Measurements from ENCODE around the gene SORL1-AS1.
A peak's percentile ranks its signal among the peaks of the same experiment; 100 is the strongest.
"Not testable (repeated sequence)": the region's sequence is repeated elsewhere in the genome, so short reads cannot be mapped to it uniquely, and the experiment has no call there.

Gene SORL1-AS1

GRCh38 chr11:121482231-121483129, 29.7 kb upstream of the SORL1-AS1 start:
- Histone ChIP-seq H3K9me3 (ENCODE audit: low read length) (no peaks in the 10 kb centered on the region), H3K4me1 (ENCODE audit: insufficient read depth, low read length, poor library complexity, severe bottlenecking) (peaks cover 42% of the 10 kb centered on the region), H3K4me3 (ENCODE audit: low read depth, low read length, poor library complexity, severe bottlenecking) (peak overlapping the region; percentile 38), H3K9me2 (ENCODE audit: insufficient read depth, low read length) (no peaks in the 10 kb centered on the region), H4K20me1 (ENCODE audit: insufficient read depth, low read length) (peaks cover under 1% of the 10 kb centered on the region; the same call in 1 of the 2 replicates), H3K4me2 (ENCODE audit: low read length) (peak overlapping the region; percentile 73), H3K36me3 (ENCODE audit: insufficient read depth, low read length) (peaks cover 87% of the 10 kb centered on the region), H3K27ac (ENCODE audit: low read depth, low read length, poor library complexity, severe bottlenecking) (peak overlapping the region; percentile 79), H2AFZ (ENCODE audit: low read length) (no peak overlapping the region), H3K79me2 (ENCODE audit: insufficient read depth, low read depth, low read length) (peaks cover 91% of the 10 kb centered on the region)
- BruUV-seq (replicated peaks), result no TSS peak
- intact Hi-C loops (cut with micrococcal nuclease; ENCODE audit: unreplicated experiment), result no loop called here
- TF ChIP-seq EZH2phosphoT487 (IDR thresholded peaks at IDR 0.05; ENCODE audit: borderline replicate concordance, low read depth, low read length) (no peak), CTCF (conservative IDR thresholded peaks at IDR 0.05; ENCODE audit: low read length) (no peak)
- POLR2A ChIA-PET, result interaction anchor here (1.1 to 2.8 kb wide), 6 partner anchors 11 to 114 kb away, joined by 3 to 22 read pairs (median 6); no protein-coding TSS in a partner anchor
- CTCF ChIA-PET (ENCODE audit: unreplicated experiment), result no interaction called here
- peak; percentile 75 for DNase-seq (ENCODE audit: low spot score)

GRCh38 chr11:121481484-121482230, 28.9 kb upstream of the SORL1-AS1 start:
- peaks cover 42% of the 10 kb centered on the region for H3K4me1 ChIP-seq (ENCODE audit: insufficient read depth, low read length, poor library complexity, severe bottlenecking)
- intact Hi-C loops (cut with micrococcal nuclease; ENCODE audit: unreplicated experiment); BruUV-seq (replicated peaks); H3K9me3 ChIP-seq (ENCODE audit: low read length); H3K9me2 ChIP-seq (ENCODE audit: insufficient read depth, low read length); H4K20me1 ChIP-seq (ENCODE audit: insufficient read depth, low read length); H2AFZ ChIP-seq (ENCODE audit: low read length): not testable (repeated sequence)
- H3K27ac ChIP-seq (ENCODE audit: low read depth, low read length, poor library complexity, severe bottlenecking), result peak overlapping the region; percentile 79
- H3K36me3 ChIP-seq (ENCODE audit: insufficient read depth, low read length), result peaks cover 87% of the 10 kb centered on the region
- H3K79me2 ChIP-seq (ENCODE audit: insufficient read depth, low read depth, low read length), result peaks cover 91% of the 10 kb centered on the region
- ChIA-PET CTCF (ENCODE audit: unreplicated experiment) (interaction anchor here (0.9 to 1.8 kb wide), 2 partner anchors 12 to 114 kb away, joined by 3 read pairs; no protein-coding TSS in a partner anchor), POLR2A (interaction anchor here (0.7 to 2.8 kb wide), 5 partner anchors 12 to 160 kb away, joined by 4 to 10 read pairs (median 9); no protein-coding TSS in a partner anchor)
- peak; percentile 37 for DNase-seq (ENCODE audit: low spot score)
- H3K4me2 ChIP-seq (ENCODE audit: low read length), result peak overlapping the region; percentile 73
- H3K4me3 ChIP-seq (ENCODE audit: low read depth, low read length, poor library complexity, severe bottlenecking), result peak overlapping the region; percentile 38

- H3K79me2 ChIP-seq (ENCODE audit: insufficient read depth, low read depth, low read length), result peaks cover 93% of the 10 kb centered on the region
- no peak overlapping the region for H3K4me3 ChIP-seq (ENCODE audit: low read depth, low read length, poor library complexity, severe bottlenecking)
- CTCF ChIA-PET (ENCODE audit: unreplicated experiment), result no interaction called here
- no TSS peak for BruUV-seq (replicated peaks)
- DNase-seq (ENCODE audit: low spot score), result no peak
- TF ChIP-seq EZH2phosphoT487 (IDR thresholded peaks at IDR 0.05; ENCODE audit: borderline replicate concordance, low read depth, low read length) (no peak), CTCF (conservative IDR thresholded peaks at IDR 0.05; ENCODE audit: low read length) (no peak)
- H3K9me2 ChIP-seq (ENCODE audit: insufficient read depth, low read length), result no peaks in the 10 kb centered on the region
- intact Hi-C loops (cut with micrococcal nuclease; ENCODE audit: unreplicated experiment), result no loop called here
- H4K20me1 ChIP-seq (ENCODE audit: insufficient read depth, low read length), result 0 out of 2 replicates have a peak, but pooled peaks cover 6% of the 10 kb centered on the region
- POLR2A ChIA-PET, result interaction anchor here (1.0 to 2.8 kb wide), 4 partner anchors 10 to 29 kb away, joined by 3 to 10 read pairs (median 7); no protein-coding TSS in a partner anchor
- H3K4me2 ChIP-seq (ENCODE audit: low read length), result no peak overlapping the region
- H3K9me3 ChIP-seq (ENCODE audit: low read length), result no peaks in the 10 kb centered on the region
- no peak overlapping the region for H3K27ac ChIP-seq (ENCODE audit: low read depth, low read length, poor library complexity, severe bottlenecking)
- H3K36me3 ChIP-seq (ENCODE audit: insufficient read depth, low read length), result peaks cover 86% of the 10 kb centered on the region
- no peak overlapping the region for H2AFZ ChIP-seq (ENCODE audit: low read length)
- peaks cover 42% of the 10 kb centered on the region for H3K4me1 ChIP-seq (ENCODE audit: insufficient read depth, low read length, poor library complexity, severe bottlenecking)
Observed at GRCh38 chr11:121479698-121480238, 27.0 kb upstream of the SORL1-AS1 start.
